IMR-90 (cell line): Measurements from ENCODE around the gene PLEKHG1.

Source experiments
- CTCF ChIP-seq: conservative IDR thresholded peaks from 2 replicates; pipeline ENCODE4 v1.5.1; 2012; ENCODE audit warnings: mild to moderate bottlenecking, low read depth, low read length, improper control_type of control experiment
- MAZ ChIP-seq: IDR thresholded peaks from 2 replicates; pipeline ENCODE4 v1.6.1; 2012; ENCODE audit warnings: low read depth, mild to moderate bottlenecking, low read length, improper control_type of control experiment, moderate library complexity, borderline replicate concordance
- MXI1 ChIP-seq: IDR thresholded peaks from 2 replicates; pipeline ENCODE4 v1.6.1; 2012; ENCODE audit warnings: low read depth, mild to moderate bottlenecking, low read length, moderate library complexity, borderline replicate concordance
- POLR2A ChIP-seq: IDR thresholded peaks from 2 replicates; pipeline ENCODE4 v1.6.1; 2012; ENCODE audit warnings: mild to moderate bottlenecking, low read depth, low read length
- RFX5 ChIP-seq: IDR thresholded peaks from 2 replicates; pipeline ENCODE4 v1.8.0; 2012; ENCODE audit warnings: low read depth, mild to moderate bottlenecking, low read length, moderate library complexity

GRCh38 chr6:150567380-150567779 is 32.3 kb upstream of the PLEKHG1 start:
- TF ChIP-seq CTCF (no peak), POLR2A (no peak), MXI1 (no peak), MAZ (no peak), RFX5 (no peak)
